Omental fat pad (tissue), 4 donors: ENCODE measurements around the gene SENP8. TPM values are rescaled to one million over a fixed set of nuclear protein-coding genes. Genes with fewer than 3 reads are reported as not detected.

Source experiments
- ATAC-seq: fragments of 150-250 bp; one replicate; pipeline ENCODE4 v1.9.1; 2016; ENCODE audit warnings: mild to moderate bottlenecking, moderate library complexity; ENCODE audit not compliant: low FRiP score
- DNase-seq: peaks from one replicate; pipeline ENCODE4 v3.0.0-alpha.2; 2019; ENCODE audit warnings: low spot score
- CTCF ChIP-seq, 3 donors: fragments of 450-650 bp; IDR thresholded peaks; one replicate each; pipeline ENCODE4 v1.5.1; 2016 to 2017; ENCODE audit warnings: antibody characterized with exemption in 3 of 3, mild to moderate bottlenecking in 3 of 3, moderate library complexity in 2 of 3
- total RNA-seq, 4 donors: library from RNA; depleted of rRNA; stranded (reverse); fragments of >200 nt; gene quantifications; one replicate each; pipeline ENCODE4 v1.1.0, GENCODE V29; 2016

SENP8 gene
- total RNA-seq, 4 donors from 2014 or later = 0.63 to 2.0 (median 1.0) TPM

- TF ChIP-seq CTCF (IDR thresholded peaks at IDR 0.05) = no peak
- DNase-seq = no peak
- no peak for ATAC-seq
These were observed 57.2 kb downstream of the SENP8 start for GRCh38 chr15:72175186-72176044.

- no peak for DNase-seq
- no peak for ATAC-seq
- TF ChIP-seq CTCF (IDR thresholded peaks at IDR 0.05) = no peak
These were observed 58.0 kb downstream of the SENP8 start for GRCh38 chr15:72176159-72176558.

GRCh38 chr15:72176743-72177142 is 58.5 kb downstream of the SENP8 start:
- no peak for ATAC-seq
- no peak for TF ChIP-seq CTCF (IDR thresholded peaks at IDR 0.05)
- no peak for DNase-seq

GRCh38 chr15:72178976-72179585 is 60.9 kb downstream of the SENP8 start:
- DNase-seq (no peak), ATAC-seq (no peak)
- no peak for TF ChIP-seq CTCF (IDR thresholded peaks at IDR 0.05)

- TF ChIP-seq CTCF (IDR thresholded peaks at IDR 0.05) = no peak
- ATAC-seq (no peak), DNase-seq (no peak)
These were observed 61.9 kb downstream of the SENP8 start for GRCh38 chr15:72179950-72180581.

- ATAC-seq (no peak), DNase-seq (no peak)
- TF ChIP-seq CTCF (IDR thresholded peaks at IDR 0.05) = no peak
These were observed 62.6 kb downstream of the SENP8 start for GRCh38 chr15:72180761-72181324.
